Measurements from ENCODE around the gene MLLT10. TPM values are rescaled to one million over a fixed set of nuclear protein-coding genes. Genes with fewer than 3 reads are reported as not detected.
A peak's percentile ranks its signal among the peaks of the same experiment; 100 is the strongest.

Gene MLLT10
- total RNA-seq, 2 donors from 2014 or later, result 55.8 to 62.9 TPM

DNA sequence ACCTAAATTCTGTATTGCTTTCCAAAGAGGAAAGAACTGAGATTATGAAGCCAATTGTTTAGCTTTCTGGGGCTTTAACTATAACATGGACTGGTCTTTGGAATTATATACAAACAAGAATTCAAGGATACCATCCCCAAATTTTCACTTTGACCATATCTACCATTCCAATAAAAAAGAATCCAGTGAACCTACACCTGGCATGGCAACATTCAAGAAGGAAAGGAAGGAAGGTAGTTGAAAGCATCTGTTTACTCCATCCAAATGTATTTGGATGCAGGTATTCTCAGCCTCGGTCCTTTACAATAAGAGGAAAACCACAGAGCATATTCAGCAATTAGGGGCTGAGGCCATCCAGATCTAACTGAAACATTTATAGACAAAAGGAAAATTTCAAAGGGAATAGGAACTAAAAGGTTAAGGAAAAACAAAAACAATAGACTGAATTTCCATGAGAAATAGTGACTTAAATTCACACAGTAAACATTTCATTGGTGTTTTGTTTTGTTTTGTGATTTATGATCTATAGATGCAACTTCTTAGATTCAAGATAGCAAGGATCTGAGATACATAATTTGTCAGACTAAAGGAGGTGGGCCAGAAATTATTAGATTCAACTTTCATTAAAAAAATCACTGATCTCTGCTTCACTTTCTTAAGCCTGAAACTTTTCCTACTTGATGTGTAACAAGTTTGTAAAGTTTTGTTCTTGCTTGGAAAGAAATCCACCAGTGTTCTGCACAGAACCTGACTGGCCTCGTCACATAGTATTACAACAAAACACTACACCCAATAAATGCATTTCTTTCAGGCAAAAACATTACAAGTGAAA, 21.2 kb upstream of the MLLT10 start:
- Mint-ChIP-seq H3K4me1 (peaks cover 60% of the 10 kb centered on the region), H3K27me3 (ENCODE audit: insufficient read depth) (no peaks in the 10 kb centered on the region), H3K9me3 (no peaks in the 10 kb centered on the region), H3K27ac (peak overlapping the region; percentile 53), H3K4me3 (peak overlapping the region; percentile 82), H3K36me3 (ENCODE audit: low read depth) (peaks cover 4% of the 10 kb centered on the region)
- TF ChIP-seq, protein P1, sequence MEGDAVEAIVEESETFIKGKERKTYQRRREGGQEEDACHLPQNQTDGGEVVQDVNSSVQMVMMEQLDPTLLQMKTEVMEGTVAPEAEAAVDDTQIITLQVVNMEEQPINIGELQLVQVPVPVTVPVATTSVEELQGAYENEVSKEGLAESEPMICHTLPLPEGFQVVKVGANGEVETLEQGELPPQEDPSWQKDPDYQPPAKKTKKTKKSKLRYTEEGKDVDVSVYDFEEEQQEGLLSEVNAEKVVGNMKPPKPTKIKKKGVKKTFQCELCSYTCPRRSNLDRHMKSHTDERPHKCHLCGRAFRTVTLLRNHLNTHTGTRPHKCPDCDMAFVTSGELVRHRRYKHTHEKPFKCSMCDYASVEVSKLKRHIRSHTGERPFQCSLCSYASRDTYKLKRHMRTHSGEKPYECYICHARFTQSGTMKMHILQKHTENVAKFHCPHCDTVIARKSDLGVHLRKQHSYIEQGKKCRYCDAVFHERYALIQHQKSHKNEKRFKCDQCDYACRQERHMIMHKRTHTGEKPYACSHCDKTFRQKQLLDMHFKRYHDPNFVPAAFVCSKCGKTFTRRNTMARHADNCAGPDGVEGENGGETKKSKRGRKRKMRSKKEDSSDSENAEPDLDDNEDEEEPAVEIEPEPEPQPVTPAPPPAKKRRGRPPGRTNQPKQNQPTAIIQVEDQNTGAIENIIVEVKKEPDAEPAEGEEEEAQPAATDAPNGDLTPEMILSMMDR (conservative IDR thresholded peaks at IDR 0.05), result no peak
- Histone ChIP-seq H3K27ac (ENCODE audit: low read depth, low read length) (no peak overlapping the region), H3K4me3 (ENCODE audit: low read length) (peak overlapping the region; percentile 92), H3K36me3 (ENCODE audit: control insufficient read depth, insufficient read depth, low read length) (peaks cover 4% of the 10 kb centered on the region), H3K9me3 (ENCODE audit: control insufficient read depth, low read length) (no peaks in the 10 kb centered on the region), H3K4me1 (ENCODE audit: control insufficient read depth, insufficient read depth, low read length) (peaks cover under 1% of the 10 kb centered on the region), H3K27me3 (ENCODE audit: control insufficient read depth, insufficient read depth, low read length, poor library complexity, severe bottlenecking) (no peaks in the 10 kb centered on the region), H3K9ac (ENCODE audit: extremely low read depth, low read length, poor library complexity, severe bottlenecking) (peak overlapping the region; percentile 88)
- 44 to 64% methylated on average over 1 to 2 of the region's 2 CpGs for WGBS, 2 experiments (ENCODE audit: insufficient coverage in 1 of 2, insufficient read length in 1 of 2)
- no peak for DNase-seq

DNA sequence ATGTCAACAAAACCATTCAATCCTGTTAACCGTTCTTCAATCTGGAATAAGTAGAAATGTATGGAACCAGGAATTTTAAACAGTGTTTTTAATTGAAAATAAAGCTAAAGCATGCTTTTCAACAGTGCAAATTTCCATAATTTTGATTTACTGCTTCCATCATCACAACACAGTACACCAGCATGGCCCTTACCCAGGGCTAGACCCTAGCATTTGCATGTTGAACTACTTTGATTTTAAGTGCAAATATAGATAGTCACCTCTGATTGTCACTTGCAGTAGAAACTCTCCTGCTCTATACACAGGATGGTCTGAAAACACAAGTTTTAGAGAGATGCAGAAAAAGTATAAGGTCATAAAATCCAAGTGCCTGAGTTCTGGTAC, 20.6 kb upstream of the MLLT10 start:
- Mint-ChIP-seq H3K4me1 (peaks cover 54% of the 10 kb centered on the region), H3K4me3 (peak overlapping the region; percentile 82)
- no peak overlapping the region for H3K27ac ChIP-seq (ENCODE audit: low read depth, low read length)

DNA sequence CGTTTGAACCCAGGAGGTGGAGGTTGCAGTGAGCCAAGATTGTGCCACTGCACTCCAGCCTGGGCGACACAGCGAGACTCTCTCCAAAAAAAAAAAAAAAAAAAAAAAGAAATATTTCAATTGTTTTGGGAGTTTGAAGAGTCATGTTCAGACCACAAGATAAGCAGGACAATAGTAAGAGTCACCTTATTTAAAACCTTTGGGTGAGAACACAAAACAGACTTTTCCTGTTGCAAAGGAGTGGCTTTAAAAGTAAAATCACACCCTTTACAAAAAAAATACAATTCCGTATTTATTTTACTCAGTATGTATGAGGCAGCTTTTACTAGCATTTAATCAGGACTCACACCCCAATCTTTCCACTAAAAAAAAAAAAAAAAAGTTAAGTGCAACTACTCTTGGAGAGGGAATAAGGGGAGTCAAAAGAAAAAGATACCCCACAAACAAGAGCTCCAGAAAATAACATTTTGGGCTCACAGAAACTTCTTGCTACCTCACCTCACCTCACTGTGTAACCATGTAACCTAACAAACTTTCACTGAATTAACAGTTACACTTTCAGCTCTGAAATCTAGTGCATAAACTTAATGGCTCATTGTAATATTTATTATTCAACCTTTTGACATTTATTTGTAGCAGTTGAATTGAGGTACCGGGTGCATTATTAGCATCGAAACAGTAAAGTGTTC, 19.8 kb upstream of the MLLT10 start:
- H3K4me3 Mint-ChIP-seq, result peak overlapping the region; percentile 82
- H3K27me3 Mint-ChIP-seq (ENCODE audit: insufficient read depth), result no peaks in the 10 kb centered on the region
- H3K4me1 Mint-ChIP-seq, result peaks cover 54% of the 10 kb centered on the region
- H3K9ac ChIP-seq (ENCODE audit: extremely low read depth, low read length, poor library complexity, severe bottlenecking), result peak overlapping the region; percentile 88
- H3K4me3 ChIP-seq (ENCODE audit: low read length), result peak overlapping the region; percentile 92
- no peaks in the 10 kb centered on the region for H3K9me3 Mint-ChIP-seq
- H3K4me1 ChIP-seq (ENCODE audit: control insufficient read depth, insufficient read depth, low read length), result no peaks in the 10 kb centered on the region
- H3K27ac ChIP-seq (ENCODE audit: low read depth, low read length), result peak overlapping the region; percentile 21
- H3K36me3 Mint-ChIP-seq (ENCODE audit: low read depth), result peaks cover 10% of the 10 kb centered on the region
- peaks cover 10% of the 10 kb centered on the region for H3K36me3 ChIP-seq (ENCODE audit: control insufficient read depth, insufficient read depth, low read length)
- no peaks in the 10 kb centered on the region for H3K27me3 ChIP-seq (ENCODE audit: control insufficient read depth, insufficient read depth, low read length, poor library complexity, severe bottlenecking)
- no peak for DNase-seq
- WGBS, 2 experiments (ENCODE audit: insufficient coverage in 1 of 2, insufficient read length in 1 of 2), result 24% methylated on average over 3 of the region's 6 CpGs; no CpG with 5 or more reads in 1 of the 2 experiments
- peak overlapping the region; percentile 92 for H3K27ac Mint-ChIP-seq
- H3K9me3 ChIP-seq (ENCODE audit: control insufficient read depth, low read length), result no peaks in the 10 kb centered on the region
- TF ChIP-seq, protein P1 (conservative IDR thresholded peaks at IDR 0.05), result no peak

More for the DNA sequence above, 20.6 kb upstream of the MLLT10 start:
- Histone ChIP-seq H3K9me3 (ENCODE audit: control insufficient read depth, low read length) (no peaks in the 10 kb centered on the region), H3K4me1 (ENCODE audit: control insufficient read depth, insufficient read depth, low read length) (no peaks in the 10 kb centered on the region), H3K9ac (ENCODE audit: extremely low read depth, low read length, poor library complexity, severe bottlenecking) (peak overlapping the region; percentile 88), H3K27me3 (ENCODE audit: control insufficient read depth, insufficient read depth, low read length, poor library complexity, severe bottlenecking) (no peaks in the 10 kb centered on the region), H3K36me3 (ENCODE audit: control insufficient read depth, insufficient read depth, low read length) (peaks cover 10% of the 10 kb centered on the region), H3K4me3 (ENCODE audit: low read length) (peak overlapping the region; percentile 92)
- peaks cover 10% of the 10 kb centered on the region for H3K36me3 Mint-ChIP-seq (ENCODE audit: low read depth)
- H3K27me3 Mint-ChIP-seq (ENCODE audit: insufficient read depth), result no peaks in the 10 kb centered on the region
- TF ChIP-seq, protein P1 (conservative IDR thresholded peaks at IDR 0.05), result no peak
- peak overlapping the region; percentile 13 for H3K27ac Mint-ChIP-seq
- H3K9me3 Mint-ChIP-seq, result no peaks in the 10 kb centered on the region
- WGBS, 2 experiments (ENCODE audit: insufficient coverage in 1 of 2, insufficient read length in 1 of 2), result 50% methylated on average over 1 of the region's 1 CpG; no CpG with 5 or more reads in 1 of the 2 experiments
- no peak for DNase-seq
